GM21390 (cell line): ENCODE results near the gene TIAM2.

Source experiments
- ATAC-seq: cut with Tn5 transposase; IDR thresholded peaks from one replicate; pipeline ENCODE4 v1.9.1; 2021; ENCODE audit not compliant: unreplicated experiment

Gene TIAM2

DNA sequence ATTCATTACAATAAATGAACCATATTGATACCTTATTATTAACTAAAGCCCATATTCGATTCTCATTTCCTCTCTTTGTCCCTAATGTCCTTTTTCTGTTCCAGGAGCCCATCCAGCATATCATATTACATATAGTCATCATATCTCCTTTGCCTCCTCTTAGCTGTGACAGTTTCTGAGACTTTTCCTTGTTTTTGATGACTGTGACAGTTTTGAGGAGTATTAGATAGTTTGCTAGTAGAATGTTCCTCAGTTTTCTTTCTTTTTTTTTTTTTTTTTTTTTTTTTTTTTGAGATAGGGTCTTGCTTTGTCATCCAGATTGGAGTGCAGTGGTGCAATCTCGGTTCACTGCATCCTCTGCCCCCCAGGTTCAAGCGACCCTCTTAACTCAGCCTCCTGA, 61.6 kb downstream of the TIAM2 start:
- no peak for ATAC-seq

DNA sequence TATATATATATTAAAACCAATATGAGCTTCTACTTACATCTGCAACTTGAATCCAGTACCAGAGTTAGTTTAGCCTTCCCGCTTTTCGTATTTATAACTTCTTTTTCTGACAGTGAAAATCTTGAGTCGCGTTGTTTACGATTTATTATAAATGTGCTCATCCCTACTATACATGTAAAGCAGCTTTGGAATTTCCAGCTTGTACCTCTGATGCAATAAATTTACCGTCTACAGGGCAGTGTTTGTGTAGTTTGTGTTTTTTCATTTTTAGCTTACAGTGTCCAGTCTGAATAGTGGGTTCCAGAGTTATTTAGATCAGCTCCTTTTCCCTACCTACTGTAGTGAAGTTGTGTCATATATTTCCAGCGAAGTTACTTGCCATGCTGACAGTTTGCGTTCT, 66.3 kb downstream of the TIAM2 start:
- no peak for ATAC-seq

- no peak for ATAC-seq
Observed at GRCh38 chr6:155062866-155063341, 67.8 kb downstream of the TIAM2 start.

- no peak for ATAC-seq
Observed at GRCh38 chr6:155064303-155064702, 69.2 kb downstream of the TIAM2 start.

GRCh38 chr6:155066361-155066760, 71.2 kb downstream of the TIAM2 start:
- ATAC-seq = no peak

DNA sequence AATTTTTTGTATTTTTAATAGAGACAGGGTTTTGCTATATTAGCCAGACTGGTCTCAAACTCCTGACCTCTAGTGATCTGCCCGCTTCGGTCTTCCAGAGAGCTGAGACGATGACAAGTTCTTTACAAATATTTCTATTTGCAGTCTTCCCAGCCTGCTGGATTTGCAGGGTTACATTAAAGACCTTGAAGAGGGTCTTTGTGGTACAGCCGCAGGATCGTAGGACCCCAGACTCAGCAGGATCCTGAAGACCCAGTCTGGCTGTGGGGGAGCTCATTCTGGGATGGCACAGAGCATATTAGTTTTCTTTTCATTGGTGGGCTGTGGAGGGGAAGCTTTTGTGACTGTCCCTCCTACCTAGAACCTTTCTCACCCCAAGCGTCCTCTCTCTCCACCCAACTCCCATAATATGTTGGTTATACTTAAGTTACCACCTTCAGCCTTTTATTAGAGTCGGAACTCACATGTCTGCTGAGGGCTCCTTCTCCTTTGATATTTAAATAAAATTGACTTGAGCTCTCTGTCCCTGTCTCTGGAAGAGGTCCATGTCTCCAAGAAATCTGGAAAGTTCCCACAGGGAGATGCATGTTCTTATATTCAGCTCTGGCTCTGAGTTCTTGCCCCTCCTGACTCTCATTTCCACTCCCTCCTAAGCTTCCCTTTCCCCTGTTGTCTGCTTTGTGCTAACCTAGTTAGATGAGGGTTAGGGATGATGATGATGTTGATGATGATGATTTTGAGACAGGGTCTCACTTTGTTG, 72.0 kb downstream of the TIAM2 start:
- no peak for ATAC-seq

DNA sequence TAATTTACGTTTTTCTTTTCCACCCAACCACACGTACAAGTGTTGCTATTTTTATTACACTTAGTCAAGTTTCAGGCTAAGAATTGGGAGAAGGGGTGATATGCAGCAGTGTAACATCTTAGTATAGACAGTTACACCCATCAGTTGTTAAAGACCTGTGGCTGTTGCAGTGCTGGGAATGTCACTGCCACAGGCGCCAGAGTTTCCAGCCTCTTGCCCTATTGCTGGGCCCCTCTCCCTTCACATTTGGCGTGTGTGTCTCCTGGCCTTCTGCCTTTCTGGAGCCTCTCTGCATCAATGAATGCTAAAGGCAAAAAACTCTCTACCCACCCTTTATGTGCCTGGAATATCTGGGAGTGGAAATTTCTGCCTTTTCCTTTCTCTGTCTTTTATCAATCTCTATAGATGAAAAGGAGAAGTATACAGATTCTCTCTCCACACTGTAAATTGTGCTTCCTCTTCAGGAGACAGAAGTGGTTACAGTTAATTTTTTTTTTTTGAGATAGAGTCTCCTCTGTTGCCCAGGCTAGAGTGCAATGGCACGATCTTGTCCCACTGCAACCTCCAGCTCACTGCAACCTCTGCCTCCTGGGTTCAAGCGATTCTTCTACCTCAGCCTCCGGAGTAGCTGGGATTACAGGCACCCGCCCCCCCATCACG, 73.0 kb downstream of the TIAM2 start:
- no peak for ATAC-seq

GRCh38 chr6:155069543-155069942, 74.4 kb downstream of the TIAM2 start:
- ATAC-seq = no peak

DNA sequence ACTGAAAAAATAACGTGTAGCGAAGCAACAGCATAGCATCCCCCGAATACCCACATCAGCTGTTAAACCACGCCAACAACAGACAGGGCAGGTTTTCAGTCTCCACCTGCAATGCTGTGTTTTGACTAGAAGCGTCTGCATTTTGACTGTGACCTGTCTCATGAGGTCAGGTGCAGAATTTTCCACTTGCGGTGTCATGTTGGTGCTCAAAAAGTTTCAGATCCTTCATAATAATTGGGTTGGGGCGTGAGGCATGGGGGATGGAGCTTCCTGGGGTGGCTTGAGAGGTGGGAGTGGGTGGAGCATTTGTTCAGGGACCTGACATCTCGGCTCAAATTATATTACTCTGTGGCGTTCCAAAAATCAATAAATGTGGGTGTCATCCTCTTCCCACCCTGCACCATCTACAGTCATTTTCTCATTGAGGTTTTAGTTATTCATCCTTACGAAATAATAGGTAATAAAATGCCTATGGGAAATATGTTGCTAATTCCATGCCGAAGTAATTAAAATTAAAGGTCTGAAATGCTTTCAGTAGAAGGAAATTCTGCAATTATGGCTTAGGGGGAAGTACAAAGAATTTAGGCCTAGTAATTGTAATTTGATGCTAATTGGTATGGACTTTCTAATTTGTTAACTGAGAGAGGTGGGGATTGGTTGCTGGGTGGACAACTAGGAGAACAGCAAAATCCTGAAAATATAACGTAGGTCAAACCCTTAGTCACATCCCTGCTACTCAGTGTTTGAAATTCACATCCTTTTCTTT, 81.0 kb downstream of the TIAM2 start:
- ATAC-seq = no peak

- ATAC-seq = no peak
Observed at GRCh38 chr6:155077331-155077730, 82.2 kb downstream of the TIAM2 start.

DNA sequence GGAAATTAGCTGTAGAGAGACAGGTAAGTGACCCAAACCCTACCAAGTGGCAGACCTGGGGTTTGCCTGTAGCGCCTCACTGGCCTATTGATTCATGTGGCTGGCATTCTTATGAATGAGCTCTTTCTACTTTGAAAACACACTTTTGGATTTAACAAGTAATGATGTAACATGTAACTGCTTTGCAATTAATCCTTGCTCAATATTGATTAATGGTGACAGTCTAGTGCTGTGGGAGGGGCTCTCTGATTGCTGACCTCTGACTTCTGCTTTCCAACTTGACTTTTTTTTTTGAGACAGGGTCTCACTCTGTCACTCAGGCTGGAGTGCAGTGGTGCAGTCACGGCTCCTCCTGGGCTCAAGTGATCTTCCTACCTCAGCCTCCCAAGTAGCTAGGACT, 82.7 kb downstream of the TIAM2 start:
- no peak for ATAC-seq

GRCh38 chr6:155078331-155078745, 83.2 kb downstream of the TIAM2 start:
- no peak for ATAC-seq

GRCh38 chr6:155079985-155080452, 84.9 kb downstream of the TIAM2 start:
- ATAC-seq = peak; percentile 71

GRCh38 chr6:155080881-155081845, 86.0 kb downstream of the TIAM2 start:
- ATAC-seq = no peak

- no peak for ATAC-seq
Observed at GRCh38 chr6:155084431-155085123, 89.5 kb downstream of the TIAM2 start.

GRCh38 chr6:155085582-155086257, 90.6 kb downstream of the TIAM2 start:
- ATAC-seq = no peak

DNA sequence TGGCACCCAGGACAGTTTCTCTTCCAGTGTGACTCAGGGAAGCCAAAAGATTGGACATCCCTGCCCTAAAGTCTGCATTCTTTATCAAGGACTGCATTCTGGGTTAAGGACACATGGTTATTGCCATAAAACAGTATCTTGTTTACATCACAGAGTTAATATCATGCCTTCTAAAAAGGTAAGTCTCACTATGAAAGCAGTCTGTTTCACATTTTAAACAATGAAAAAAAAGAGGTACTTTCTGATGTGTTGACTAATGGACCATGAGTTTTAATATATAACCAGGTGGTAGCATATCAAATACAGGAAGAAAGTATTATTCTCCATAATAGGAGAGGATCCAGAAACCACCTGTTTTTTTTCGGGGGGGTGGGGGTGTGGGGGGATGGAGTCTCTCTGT, 93.7 kb downstream of the TIAM2 start:
- ATAC-seq = peak; percentile 54

DNA sequence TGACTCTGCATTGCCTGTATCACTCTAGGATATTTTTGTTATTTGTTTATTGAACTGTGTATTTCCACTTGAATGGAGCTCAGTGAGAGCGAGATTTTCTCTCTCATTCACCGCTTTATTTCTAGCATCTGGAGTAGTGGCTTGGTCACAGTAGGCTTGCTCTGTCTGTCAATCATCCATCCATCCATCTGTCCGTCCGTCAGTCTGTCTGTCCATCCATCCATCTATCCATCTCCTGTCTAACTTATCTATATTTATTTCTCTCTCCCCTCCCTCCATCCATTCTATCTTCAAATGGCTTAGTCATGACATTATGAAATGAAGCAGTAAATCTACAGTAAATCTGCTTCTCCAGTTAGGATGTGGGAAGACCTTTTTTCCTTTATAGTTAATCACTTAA, 94.6 kb downstream of the TIAM2 start:
- ATAC-seq = no peak

- no peak for ATAC-seq
Observed at GRCh38 chr6:155090166-155090565, 95.1 kb downstream of the TIAM2 start.
